ENCODE data around the gene LRRC25.
"Not testable (repeated sequence)": the region's sequence is repeated elsewhere in the genome, so short reads cannot be mapped to it uniquely, and the experiment has no call there.

DNA sequence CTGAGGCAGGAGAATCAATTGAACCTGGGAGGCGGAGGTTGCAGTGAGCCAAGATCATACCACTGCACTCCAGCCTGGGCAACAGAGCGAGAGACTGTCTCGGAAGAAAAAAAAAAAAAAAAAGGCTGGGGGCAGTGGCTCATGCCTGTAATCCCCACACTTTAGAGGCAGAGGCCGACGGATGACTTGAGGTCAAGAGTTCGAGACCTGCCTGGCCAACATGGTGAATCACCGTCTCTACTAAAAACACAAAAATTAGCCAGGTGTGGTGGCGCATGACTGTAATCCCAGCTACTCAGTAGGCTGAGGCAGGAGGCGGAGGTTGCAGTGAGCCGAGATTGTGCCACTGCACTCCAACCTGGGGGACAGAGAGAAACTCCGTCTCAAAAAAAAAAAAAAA, 13.8 kb downstream of the LRRC25 start:
- TF ChIP-seq, protein P1, sequence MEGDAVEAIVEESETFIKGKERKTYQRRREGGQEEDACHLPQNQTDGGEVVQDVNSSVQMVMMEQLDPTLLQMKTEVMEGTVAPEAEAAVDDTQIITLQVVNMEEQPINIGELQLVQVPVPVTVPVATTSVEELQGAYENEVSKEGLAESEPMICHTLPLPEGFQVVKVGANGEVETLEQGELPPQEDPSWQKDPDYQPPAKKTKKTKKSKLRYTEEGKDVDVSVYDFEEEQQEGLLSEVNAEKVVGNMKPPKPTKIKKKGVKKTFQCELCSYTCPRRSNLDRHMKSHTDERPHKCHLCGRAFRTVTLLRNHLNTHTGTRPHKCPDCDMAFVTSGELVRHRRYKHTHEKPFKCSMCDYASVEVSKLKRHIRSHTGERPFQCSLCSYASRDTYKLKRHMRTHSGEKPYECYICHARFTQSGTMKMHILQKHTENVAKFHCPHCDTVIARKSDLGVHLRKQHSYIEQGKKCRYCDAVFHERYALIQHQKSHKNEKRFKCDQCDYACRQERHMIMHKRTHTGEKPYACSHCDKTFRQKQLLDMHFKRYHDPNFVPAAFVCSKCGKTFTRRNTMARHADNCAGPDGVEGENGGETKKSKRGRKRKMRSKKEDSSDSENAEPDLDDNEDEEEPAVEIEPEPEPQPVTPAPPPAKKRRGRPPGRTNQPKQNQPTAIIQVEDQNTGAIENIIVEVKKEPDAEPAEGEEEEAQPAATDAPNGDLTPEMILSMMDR (IDR thresholded peaks at IDR 0.05) = not testable (repeated sequence)
- TF ChIP-seq POLR2A, POLR2AphosphoS5 (IDR thresholded peaks at IDR 0.05): not testable (repeated sequence)
